ENCODE measurements around the gene ARID3B.

DNA sequence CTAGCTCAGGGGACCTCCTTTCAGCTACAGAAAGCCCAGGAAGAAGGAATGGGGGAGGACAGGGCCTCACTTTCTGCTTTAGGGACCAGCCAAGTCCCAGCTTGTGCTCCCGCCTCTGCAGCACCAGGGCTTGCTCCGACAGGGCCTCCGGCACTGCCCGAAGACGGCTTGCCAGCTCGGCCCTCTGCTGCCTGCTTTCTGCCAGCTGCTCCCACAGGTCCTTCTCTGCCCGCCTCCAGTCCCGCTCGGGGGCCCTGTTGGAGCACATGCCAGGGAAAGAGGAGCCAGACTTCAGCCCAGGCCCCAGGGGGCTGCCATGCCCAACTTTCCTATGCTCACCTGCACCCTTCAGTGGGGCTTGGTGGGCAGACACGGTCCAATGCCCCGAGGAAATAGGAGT is 70.3 kb downstream of the ARID3B start:
- no peak for TF ChIP-seq CTCF (IDR thresholded peaks at IDR 0.05)
- TF ChIP-seq POLR2A (IDR thresholded peaks at IDR 0.05): no peak

All from thyroid gland (tissue), 4 donors.